ENCODE data around the gene DEFB116. TPM values are rescaled to one million over a fixed set of nuclear protein-coding genes. Genes with fewer than 3 reads are reported as not detected.
"Not testable (repeated sequence)": the region's sequence is repeated elsewhere in the genome, so short reads cannot be mapped to it uniquely, and the experiment has no call there.

Gene DEFB116
- not detected for total RNA-seq
- not detected for polyA plus RNA-seq

- Histone ChIP-seq H3K36me3 (no peaks in the 10 kb centered on the region), H3K4me1 (no peaks in the 10 kb centered on the region), H3K4me3 (no peak within 1 kb of the TSS), H3K27me3 (no peaks in the 10 kb centered on the region), H3K27ac (no peak within 1 kb of the TSS), H3K9me3 (no peaks in the 10 kb centered on the region)
- intact Hi-C loops (cut with DNase I) = no loop called here
- TF ChIP-seq, protein P1, sequence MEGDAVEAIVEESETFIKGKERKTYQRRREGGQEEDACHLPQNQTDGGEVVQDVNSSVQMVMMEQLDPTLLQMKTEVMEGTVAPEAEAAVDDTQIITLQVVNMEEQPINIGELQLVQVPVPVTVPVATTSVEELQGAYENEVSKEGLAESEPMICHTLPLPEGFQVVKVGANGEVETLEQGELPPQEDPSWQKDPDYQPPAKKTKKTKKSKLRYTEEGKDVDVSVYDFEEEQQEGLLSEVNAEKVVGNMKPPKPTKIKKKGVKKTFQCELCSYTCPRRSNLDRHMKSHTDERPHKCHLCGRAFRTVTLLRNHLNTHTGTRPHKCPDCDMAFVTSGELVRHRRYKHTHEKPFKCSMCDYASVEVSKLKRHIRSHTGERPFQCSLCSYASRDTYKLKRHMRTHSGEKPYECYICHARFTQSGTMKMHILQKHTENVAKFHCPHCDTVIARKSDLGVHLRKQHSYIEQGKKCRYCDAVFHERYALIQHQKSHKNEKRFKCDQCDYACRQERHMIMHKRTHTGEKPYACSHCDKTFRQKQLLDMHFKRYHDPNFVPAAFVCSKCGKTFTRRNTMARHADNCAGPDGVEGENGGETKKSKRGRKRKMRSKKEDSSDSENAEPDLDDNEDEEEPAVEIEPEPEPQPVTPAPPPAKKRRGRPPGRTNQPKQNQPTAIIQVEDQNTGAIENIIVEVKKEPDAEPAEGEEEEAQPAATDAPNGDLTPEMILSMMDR (IDR thresholded peaks at IDR 0.05) = no peak
- DNase-seq (no peak), FAIRE-seq (no peak), ATAC-seq (no peak)
- WGBS, 2 donors = 24 to 31% methylated on average over 8 of the region's 8 CpGs
Observed at GRCh38 chr20:31308535-31309162, at the start of gene DEFB116. TSS of gene DEFB116 (minus strand) at chr20:31308585. CDS start at chr20:31308585, 0 bp downstream.

DNA sequence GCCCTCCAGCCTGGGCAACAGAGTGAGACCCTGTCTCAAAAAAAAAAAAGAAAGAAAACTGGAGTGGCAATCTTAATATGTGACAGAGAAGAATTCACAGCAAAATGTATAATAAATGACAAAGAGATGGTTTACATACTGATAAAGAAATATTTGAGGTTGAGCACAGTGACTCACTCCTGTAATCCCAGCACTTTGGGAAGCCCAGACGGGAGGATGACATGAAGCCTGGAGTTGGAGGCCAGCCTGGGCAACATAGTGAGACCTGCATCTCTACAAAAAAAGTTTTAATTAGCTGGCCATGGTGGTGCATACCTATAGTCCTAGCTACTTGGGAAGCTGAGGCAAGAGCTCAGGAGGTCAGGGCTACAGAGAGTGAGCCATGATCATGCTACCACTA is 47.6 kb upstream of the DEFB116 start:
- FAIRE-seq = no peak
- Histone ChIP-seq H3K36me3 (no peaks in the 10 kb centered on the region), H3K9me3 (no peaks in the 10 kb centered on the region), H3K27ac (no peak overlapping the region), H3K4me3 (no peak overlapping the region), H3K27me3 (no peaks in the 10 kb centered on the region), H3K4me1 (no peaks in the 10 kb centered on the region)
- TF ChIP-seq, protein P1 (IDR thresholded peaks at IDR 0.05) = no peak
- DNase-seq = no peak
- no peak for ATAC-seq
- intact Hi-C loops (cut with DNase I) = no loop called here
- 22 to 50% methylated on average over 1 of the region's 1 CpG for WGBS, 2 donors

DNA sequence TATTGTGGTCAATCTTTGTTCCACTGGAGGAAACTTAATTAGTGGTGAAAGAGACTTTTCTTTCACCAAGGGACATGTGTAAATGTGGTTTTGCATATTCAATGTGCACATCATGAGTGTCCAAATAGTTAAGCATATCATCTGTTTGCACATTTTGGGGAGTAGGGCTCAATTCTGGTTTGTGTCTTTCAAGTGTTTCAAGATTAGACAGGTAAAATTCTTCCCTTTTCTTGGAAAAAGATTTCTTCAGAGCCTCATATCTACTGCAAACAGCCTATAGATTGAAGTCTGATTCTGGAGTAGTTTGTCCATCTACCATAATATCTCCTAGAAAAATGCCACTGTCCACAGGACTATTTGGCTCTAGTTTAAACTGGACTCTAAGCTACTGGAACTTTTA is 33.1 kb upstream of the DEFB116 start:
- no peaks in the 10 kb centered on the region for H3K27me3 ChIP-seq
- H3K27ac ChIP-seq = no peak overlapping the region
- no peaks in the 10 kb centered on the region for H3K9me3 ChIP-seq
- TF ChIP-seq, protein P1 (IDR thresholded peaks at IDR 0.05) = no peak
- no peaks in the 10 kb centered on the region for H3K4me1 ChIP-seq
- H3K4me3 ChIP-seq = no peak overlapping the region
- DNase-seq (no peak), ATAC-seq (no peak), FAIRE-seq (no peak)
- intact Hi-C loops (cut with DNase I) = no loop called here
- no peaks in the 10 kb centered on the region for H3K36me3 ChIP-seq

DNA sequence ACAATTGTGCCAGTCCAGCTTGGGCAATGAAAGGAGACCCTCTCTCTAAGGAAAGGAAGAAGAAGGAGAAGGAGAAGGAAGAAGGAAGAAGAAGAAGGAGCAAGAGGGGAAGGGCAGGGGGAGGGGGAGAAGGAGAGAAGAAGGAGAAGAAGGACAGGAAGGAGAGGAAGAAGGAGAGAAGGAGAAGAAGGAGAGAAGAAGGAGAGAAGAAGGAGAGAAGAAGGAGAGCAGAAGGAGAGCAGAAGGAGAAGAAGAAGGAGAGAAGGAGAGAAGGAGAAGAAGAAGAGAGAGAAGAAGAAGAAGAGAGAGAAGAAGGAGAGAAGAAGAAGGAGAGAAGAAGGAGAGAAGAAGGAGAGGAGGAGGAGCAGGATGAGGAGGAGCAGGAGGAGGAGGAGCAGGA is 22.5 kb upstream of the DEFB116 start:
- FAIRE-seq (no peak), ATAC-seq (no peak), DNase-seq (no peak)
- H3K27me3 ChIP-seq = no peaks in the 10 kb centered on the region
- TF ChIP-seq, protein P1 (IDR thresholded peaks at IDR 0.05) = no peak
- H3K27ac ChIP-seq = no peak overlapping the region
- intact Hi-C loops (cut with DNase I) = no loop called here
- H3K4me1 ChIP-seq = no peaks in the 10 kb centered on the region
- no peaks in the 10 kb centered on the region for H3K36me3 ChIP-seq
- no peaks in the 10 kb centered on the region for H3K9me3 ChIP-seq
- H3K4me3 ChIP-seq = no peak overlapping the region

GRCh38 chr20:31322504-31322903 is 14.1 kb upstream of the DEFB116 start:
- H3K4me3 ChIP-seq = no peak overlapping the region
- TF ChIP-seq, protein P1 (IDR thresholded peaks at IDR 0.05) = no peak
- FAIRE-seq (no peak), ATAC-seq (no peak), DNase-seq (no peak)
- no peaks in the 10 kb centered on the region for H3K9me3 ChIP-seq
- no peaks in the 10 kb centered on the region for H3K4me1 ChIP-seq
- H3K27ac ChIP-seq = no peak overlapping the region
- intact Hi-C loops (cut with DNase I) = no loop called here
- 24 to 27% methylated on average over 3 of the region's 3 CpGs for WGBS, 2 donors
- H3K27me3 ChIP-seq = no peaks in the 10 kb centered on the region
- no peaks in the 10 kb centered on the region for H3K36me3 ChIP-seq

DNA sequence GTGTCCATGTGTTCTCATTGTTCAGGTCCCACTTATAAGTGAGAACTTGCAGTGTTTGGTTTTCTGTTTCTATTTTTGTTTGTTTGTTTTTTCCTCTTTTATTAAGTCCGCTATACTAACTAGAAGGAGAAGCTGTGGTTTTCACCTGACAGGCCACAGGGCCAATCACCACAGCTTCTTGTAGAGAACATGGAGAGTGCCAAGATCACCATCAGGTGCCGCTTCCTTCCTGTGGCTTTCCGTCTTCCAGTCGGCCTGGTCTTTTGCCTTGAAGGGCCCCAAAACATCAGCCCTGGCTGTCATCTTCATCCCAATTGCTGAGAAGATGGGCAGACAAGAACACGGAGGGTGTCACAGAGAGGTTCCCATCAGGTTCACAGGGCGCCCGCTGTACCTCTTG is 23.4 kb downstream of the DEFB116 start:
- WGBS, 2 donors = 58 to 59% methylated on average over 7 of the region's 7 CpGs
- H3K9me3 ChIP-seq = not testable (repeated sequence)

More for the DNA sequence above, 23.4 kb downstream of the DEFB116 start:
- H3K27me3 ChIP-seq; H3K4me3 ChIP-seq; H3K4me1 ChIP-seq; DNase-seq; H3K36me3 ChIP-seq; H3K27ac ChIP-seq; FAIRE-seq; ATAC-seq; intact Hi-C loops (cut with DNase I): not testable (repeated sequence)
